ENCODE measurements around the gene MUC4. TPM values are rescaled to one million over a fixed set of nuclear protein-coding genes. Genes with fewer than 3 reads are reported as not detected.

MUC4 gene
- total and polyA plus RNA-seq, 2 experiments from 2014 or later: 1.3 TPM

DNA sequence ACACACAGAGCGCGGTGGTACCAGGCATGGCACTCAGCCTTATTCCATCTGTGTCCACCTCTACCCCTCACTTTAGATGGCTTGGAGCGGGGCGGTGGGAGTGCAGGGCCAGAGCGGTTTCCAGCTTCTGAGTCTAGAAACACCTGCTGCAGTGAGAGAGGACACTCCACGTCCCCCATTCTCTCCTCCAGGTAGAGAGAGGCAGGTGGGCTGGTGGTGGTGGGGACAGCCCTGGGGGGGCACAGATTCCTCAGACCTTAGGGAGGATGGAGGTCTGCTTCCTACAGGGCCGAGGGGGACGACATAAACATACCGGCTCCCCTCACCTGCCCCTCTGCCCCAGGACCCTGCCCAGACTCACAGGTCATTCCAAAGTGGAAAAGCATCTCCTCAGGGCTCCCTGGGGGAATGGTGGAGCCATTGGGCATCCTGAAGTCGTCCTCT lies 50.6 kb downstream of the MUC4 start:
- TF ChIP-seq STAT1 (IDR thresholded peaks at IDR 0.05; ENCODE audit: unreplicated experiment) (no peak), POLR2AphosphoS5 (IDR thresholded peaks at IDR 0.05; ENCODE audit: low read depth) (no peak), REST (IDR thresholded peaks at IDR 0.05; ENCODE audit: unreplicated experiment) (no peak), NANOG (IDR thresholded peaks at IDR 0.05; ENCODE audit: borderline replicate concordance) (no peak), CREB1 (CRISPR knock-in tag; IDR thresholded peaks at IDR 0.05; ENCODE audit: low read depth) (no peak), JUNB (IDR thresholded peaks at IDR 0.05; ENCODE audit: unreplicated experiment) (no peak), EZH2 (IDR thresholded peaks at IDR 0.05; ENCODE audit: low read depth, unreplicated experiment) (no peak), ZNF114 (CRISPR knock-in tag; IDR thresholded peaks at IDR 0.05) (no peak), ZNF331 (CRISPR knock-in tag; IDR thresholded peaks at IDR 0.05; ENCODE audit: low read depth) (no peak), EZH2phosphoT487 (IDR thresholded peaks at IDR 0.05; ENCODE audit: unreplicated experiment) (no peak)
- TF ChIP-seq, protein P1, sequence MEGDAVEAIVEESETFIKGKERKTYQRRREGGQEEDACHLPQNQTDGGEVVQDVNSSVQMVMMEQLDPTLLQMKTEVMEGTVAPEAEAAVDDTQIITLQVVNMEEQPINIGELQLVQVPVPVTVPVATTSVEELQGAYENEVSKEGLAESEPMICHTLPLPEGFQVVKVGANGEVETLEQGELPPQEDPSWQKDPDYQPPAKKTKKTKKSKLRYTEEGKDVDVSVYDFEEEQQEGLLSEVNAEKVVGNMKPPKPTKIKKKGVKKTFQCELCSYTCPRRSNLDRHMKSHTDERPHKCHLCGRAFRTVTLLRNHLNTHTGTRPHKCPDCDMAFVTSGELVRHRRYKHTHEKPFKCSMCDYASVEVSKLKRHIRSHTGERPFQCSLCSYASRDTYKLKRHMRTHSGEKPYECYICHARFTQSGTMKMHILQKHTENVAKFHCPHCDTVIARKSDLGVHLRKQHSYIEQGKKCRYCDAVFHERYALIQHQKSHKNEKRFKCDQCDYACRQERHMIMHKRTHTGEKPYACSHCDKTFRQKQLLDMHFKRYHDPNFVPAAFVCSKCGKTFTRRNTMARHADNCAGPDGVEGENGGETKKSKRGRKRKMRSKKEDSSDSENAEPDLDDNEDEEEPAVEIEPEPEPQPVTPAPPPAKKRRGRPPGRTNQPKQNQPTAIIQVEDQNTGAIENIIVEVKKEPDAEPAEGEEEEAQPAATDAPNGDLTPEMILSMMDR (conservative IDR thresholded peaks at IDR 0.05; ENCODE audit: low read depth in 2 of 2): no peak
- TF ChIP-seq, protein P2, sequence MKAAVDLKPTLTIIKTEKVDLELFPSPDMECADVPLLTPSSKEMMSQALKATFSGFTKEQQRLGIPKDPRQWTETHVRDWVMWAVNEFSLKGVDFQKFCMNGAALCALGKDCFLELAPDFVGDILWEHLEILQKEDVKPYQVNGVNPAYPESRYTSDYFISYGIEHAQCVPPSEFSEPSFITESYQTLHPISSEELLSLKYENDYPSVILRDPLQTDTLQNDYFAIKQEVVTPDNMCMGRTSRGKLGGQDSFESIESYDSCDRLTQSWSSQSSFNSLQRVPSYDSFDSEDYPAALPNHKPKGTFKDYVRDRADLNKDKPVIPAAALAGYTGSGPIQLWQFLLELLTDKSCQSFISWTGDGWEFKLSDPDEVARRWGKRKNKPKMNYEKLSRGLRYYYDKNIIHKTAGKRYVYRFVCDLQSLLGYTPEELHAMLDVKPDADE (IDR thresholded peaks at IDR 0.05): no peak
- TF ChIP-seq, protein P3, sequence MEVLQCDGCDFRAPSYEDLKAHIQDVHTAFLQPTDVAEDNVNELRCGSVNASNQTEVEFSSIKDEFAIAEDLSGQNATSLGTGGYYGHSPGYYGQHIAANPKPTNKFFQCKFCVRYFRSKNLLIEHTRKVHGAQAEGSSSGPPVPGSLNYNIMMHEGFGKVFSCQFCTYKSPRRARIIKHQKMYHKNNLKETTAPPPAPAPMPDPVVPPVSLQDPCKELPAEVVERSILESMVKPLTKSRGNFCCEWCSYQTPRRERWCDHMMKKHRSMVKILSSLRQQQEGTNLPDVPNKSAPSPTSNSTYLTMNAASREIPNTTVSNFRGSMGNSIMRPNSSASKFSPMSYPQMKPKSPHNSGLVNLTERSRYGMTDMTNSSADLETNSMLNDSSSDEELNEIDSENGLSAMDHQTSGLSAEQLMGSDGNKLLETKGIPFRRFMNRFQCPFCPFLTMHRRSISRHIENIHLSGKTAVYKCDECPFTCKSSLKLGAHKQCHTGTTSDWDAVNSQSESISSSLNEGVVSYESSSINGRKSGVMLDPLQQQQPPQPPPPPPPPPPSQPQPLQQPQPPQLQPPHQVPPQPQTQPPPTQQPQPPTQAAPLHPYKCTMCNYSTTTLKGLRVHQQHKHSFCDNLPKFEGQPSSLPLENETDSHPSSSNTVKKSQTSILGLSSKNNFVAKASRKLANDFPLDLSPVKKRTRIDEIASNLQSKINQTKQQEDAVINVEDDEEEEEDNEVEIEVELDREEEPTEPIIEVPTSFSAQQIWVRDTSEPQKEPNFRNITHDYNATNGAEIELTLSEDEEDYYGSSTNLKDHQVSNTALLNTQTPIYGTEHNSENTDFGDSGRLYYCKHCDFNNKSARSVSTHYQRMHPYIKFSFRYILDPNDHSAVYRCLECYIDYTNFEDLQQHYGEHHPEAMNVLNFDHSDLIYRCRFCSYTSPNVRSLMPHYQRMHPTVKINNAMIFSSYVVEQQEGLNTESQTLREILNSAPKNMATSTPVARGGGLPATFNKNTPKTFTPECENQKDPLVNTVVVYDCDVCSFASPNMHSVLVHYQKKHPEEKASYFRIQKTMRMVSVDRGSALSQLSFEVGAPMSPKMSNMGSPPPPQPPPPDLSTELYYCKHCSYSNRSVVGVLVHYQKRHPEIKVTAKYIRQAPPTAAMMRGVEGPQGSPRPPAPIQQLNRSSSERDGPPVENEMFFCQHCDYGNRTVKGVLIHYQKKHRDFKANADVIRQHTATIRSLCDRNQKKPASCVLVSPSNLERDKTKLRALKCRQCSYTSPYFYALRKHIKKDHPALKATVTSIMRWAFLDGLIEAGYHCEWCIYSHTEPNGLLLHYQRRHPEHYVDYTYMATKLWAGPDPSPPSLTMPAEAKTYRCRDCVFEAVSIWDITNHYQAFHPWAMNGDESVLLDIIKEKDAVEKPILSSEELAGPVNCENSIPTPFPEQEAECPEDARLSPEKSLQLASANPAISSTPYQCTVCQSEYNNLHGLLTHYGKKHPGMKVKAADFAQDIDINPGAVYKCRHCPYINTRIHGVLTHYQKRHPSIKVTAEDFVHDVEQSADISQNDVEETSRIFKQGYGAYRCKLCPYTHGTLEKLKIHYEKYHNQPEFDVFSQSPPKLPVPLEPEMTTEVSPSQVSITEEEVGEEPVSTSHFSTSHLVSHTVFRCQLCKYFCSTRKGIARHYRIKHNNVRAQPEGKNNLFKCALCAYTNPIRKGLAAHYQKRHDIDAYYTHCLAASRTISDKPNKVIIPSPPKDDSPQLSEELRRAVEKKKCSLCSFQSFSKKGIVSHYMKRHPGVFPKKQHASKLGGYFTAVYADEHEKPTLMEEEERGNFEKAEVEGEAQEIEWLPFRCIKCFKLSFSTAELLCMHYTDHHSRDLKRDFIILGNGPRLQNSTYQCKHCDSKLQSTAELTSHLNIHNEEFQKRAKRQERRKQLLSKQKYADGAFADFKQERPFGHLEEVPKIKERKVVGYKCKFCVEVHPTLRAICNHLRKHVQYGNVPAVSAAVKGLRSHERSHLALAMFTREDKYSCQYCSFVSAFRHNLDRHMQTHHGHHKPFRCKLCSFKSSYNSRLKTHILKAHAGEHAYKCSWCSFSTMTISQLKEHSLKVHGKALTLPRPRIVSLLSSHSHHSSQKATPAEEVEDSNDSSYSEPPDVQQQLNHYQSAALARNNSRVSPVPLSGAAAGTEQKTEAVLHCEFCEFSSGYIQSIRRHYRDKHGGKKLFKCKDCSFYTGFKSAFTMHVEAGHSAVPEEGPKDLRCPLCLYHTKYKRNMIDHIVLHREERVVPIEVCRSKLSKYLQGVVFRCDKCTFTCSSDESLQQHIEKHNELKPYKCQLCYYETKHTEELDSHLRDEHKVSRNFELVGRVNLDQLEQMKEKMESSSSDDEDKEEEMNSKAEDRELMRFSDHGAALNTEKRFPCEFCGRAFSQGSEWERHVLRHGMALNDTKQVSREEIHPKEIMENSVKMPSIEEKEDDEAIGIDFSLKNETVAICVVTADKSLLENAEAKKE (CRISPR knock-in tag; IDR thresholded peaks at IDR 0.05): no peak
- Mint-ChIP-seq H3K4me1 (peaks cover 6% of the 10 kb centered on the region), H3K27me3 (ENCODE audit: insufficient read depth, low read depth, poor library complexity) (peaks cover 2% of the 10 kb centered on the region), H3K36me3 (ENCODE audit: low read depth) (no peaks in the 10 kb centered on the region), H3K27ac (no peak overlapping the region), H3K9me3 (no peaks in the 10 kb centered on the region), H3K4me3 (no peak overlapping the region)
- Histone ChIP-seq H3K79me2 (replicated peaks; ENCODE audit: insufficient read depth) (no peaks in the 10 kb centered on the region), H3K4me3 (no peak overlapping the region), H4K20me1 (replicated peaks; ENCODE audit: insufficient read depth) (no peaks in the 10 kb centered on the region), H2AFZ (no peak overlapping the region), H3K4me1 (ENCODE audit: insufficient read depth) (no peaks in the 10 kb centered on the region), H3K9me2 (ENCODE audit: insufficient read depth) (no peaks in the 10 kb centered on the region), H3F3A (replicated peaks; ENCODE audit: low read depth) (no peaks in the 10 kb centered on the region), H3K4me2 (no peak overlapping the region), H3K27ac (ENCODE audit: low read depth) (no peak overlapping the region), H3K27me3 (ENCODE audit: insufficient read depth) (no peaks in the 10 kb centered on the region), H3K36me3 (ENCODE audit: insufficient read depth) (no peaks in the 10 kb centered on the region)
- DNase-seq (ENCODE audit: low spot score) (no peak), ATAC-seq (no peak)
